Breast epithelium (tissue), 3 donors: ENCODE results near the gene PIM3.

ENCODE experiments used
- CTCF ChIP-seq, 3 donors: fragments of 450-650 bp; IDR thresholded peaks; one replicate each; pipeline ENCODE4 v1.5.1; 2016 to 2017; ENCODE audit warnings: antibody characterized with exemption in 3 of 3, mild to moderate bottlenecking in 3 of 3, moderate library complexity in 3 of 3
- POLR2A ChIP-seq: fragments of 450-650 bp; IDR thresholded peaks from one replicate; pipeline ENCODE4 v1.6.1; 2016; ENCODE audit warnings: antibody characterized with exemption, mild to moderate bottlenecking, moderate library complexity
- POLR2AphosphoS5 ChIP-seq, 3 donors: sonication (generic); formaldehyde crosslinking; IDR thresholded peaks; one replicate each; pipeline ENCODE4 v1.6.1; 2017; ENCODE audit warnings: antibody characterized with exemption in 3 of 3

GRCh38 chr22:50007057-50007511 is 46.5 kb downstream of the PIM3 start:
- TF ChIP-seq CTCF (IDR thresholded peaks at IDR 0.05) (no peak), POLR2AphosphoS5 (IDR thresholded peaks at IDR 0.05) (no peak), POLR2A (no peak)
